ENCODE data around the gene PLIN1.

The PLIN1 gene

GRCh38 chr15:89704411-89704810 lies 25.2 kb upstream of the PLIN1 start:
- no peak overlapping the region for H3K4me3 ChIP-seq (ENCODE audit: low read depth, low read length)
- TF ChIP-seq CTCF (IDR thresholded peaks at IDR 0.05; ENCODE audit: low read depth, low read length), result no peak

GRCh38 chr15:89695198-89695597 lies 16.0 kb upstream of the PLIN1 start:
- no peak for TF ChIP-seq CTCF (IDR thresholded peaks at IDR 0.05; ENCODE audit: low read depth, low read length)
- H3K4me3 ChIP-seq (ENCODE audit: low read depth, low read length), result no peak overlapping the region

- no peak for TF ChIP-seq CTCF (IDR thresholded peaks at IDR 0.05; ENCODE audit: low read depth, low read length)
Observed at GRCh38 chr15:89693696-89694095, 14.5 kb upstream of the PLIN1 start.

GRCh38 chr15:89693091-89693490 lies 13.9 kb upstream of the PLIN1 start:
- no peak overlapping the region for H3K4me3 ChIP-seq (ENCODE audit: low read depth, low read length)
- TF ChIP-seq CTCF (IDR thresholded peaks at IDR 0.05; ENCODE audit: low read depth, low read length), result no peak

More at GRCh38 chr15:89693696-89694095, 14.5 kb upstream of the PLIN1 start:
- H3K4me3 ChIP-seq (ENCODE audit: low read depth, low read length), result no peak overlapping the region

- peak within 1 kb of the TSS; percentile 71 for H3K4me3 ChIP-seq (ENCODE audit: low read depth, low read length)
- no peak for TF ChIP-seq CTCF (IDR thresholded peaks at IDR 0.05; ENCODE audit: low read depth, low read length)
Observed at GRCh38 chr15:89690276-89691218, 11.4 kb upstream of the PLIN1 start, which contains the start of the genes PEX11A and WDR93. TSS of gene PEX11A (minus strand) at chr15:89690754. CDS start at chr15:89690632, 122 bp downstream. TSS of gene WDR93 (plus strand) at chr15:89690811. CDS start at chr15:89701747, 10,936 bp downstream.

- H3K4me3 ChIP-seq (ENCODE audit: low read depth, low read length), result peak overlapping the region; percentile 71
Observed at GRCh38 chr15:89689930-89690275, 10.7 kb upstream of the PLIN1 start.

GRCh38 chr15:89686522-89686921 lies 7.4 kb upstream of the PLIN1 start:
- no peak for TF ChIP-seq CTCF (IDR thresholded peaks at IDR 0.05; ENCODE audit: low read depth, low read length)
- no peak overlapping the region for H3K4me3 ChIP-seq (ENCODE audit: low read depth, low read length)

Measured in WI38 (cell line).